HEK293 (cell line): ENCODE results near the gene TIMM10B.

Source experiments
- OVOL3 ChIP-seq: fragments of 450-650 bp; formaldehyde crosslinking; IDR thresholded peaks from 2 replicates; pipeline ENCODE4 v1.5.1; 2016; ENCODE audit warnings: missing biosample characterization, missing genetic modification characterization
- SP2 ChIP-seq: fragments of 450-650 bp; formaldehyde crosslinking; IDR thresholded peaks from 2 replicates; pipeline ENCODE4 v1.5.1; 2016; ENCODE audit warnings: missing biosample characterization, missing genetic modification characterization
- YY1 ChIP-seq: fragments of 450-650 bp; formaldehyde crosslinking; IDR thresholded peaks from 2 replicates; pipeline ENCODE4 v1.5.1; 2018; ENCODE audit warnings: missing biosample characterization, missing genetic modification characterization
- ZBTB48 ChIP-seq: fragments of 450-650 bp; formaldehyde crosslinking; IDR thresholded peaks from 2 replicates; pipeline ENCODE4 v1.5.1; 2016; ENCODE audit warnings: missing biosample characterization, missing genetic modification characterization
- ZNF121 ChIP-seq: fragments of 450-650 bp; formaldehyde crosslinking; IDR thresholded peaks from 2 replicates; pipeline ENCODE4 v1.5.1; 2016; ENCODE audit warnings: missing biosample characterization, missing genetic modification characterization
- ZNF549 ChIP-seq: fragments of 450-650 bp; IDR thresholded peaks from 2 replicates; pipeline ENCODE4 v1.5.1; 2018; ENCODE audit warnings: missing biosample characterization, missing genetic modification characterization, mild to moderate bottlenecking, inconsistent platforms, moderate library complexity
- ZNF629 ChIP-seq: fragments of 450-650 bp; formaldehyde crosslinking; IDR thresholded peaks from 2 replicates; pipeline ENCODE4 v1.5.1; 2017; ENCODE audit warnings: missing biosample characterization, missing genetic modification characterization
- TF ChIP-seq, protein P1 (sequence below): fragments of 450-650 bp; formaldehyde crosslinking; IDR thresholded peaks from 2 replicates; pipeline ENCODE4 v1.5.1; 2016; ENCODE audit warnings: missing biosample characterization, missing genetic modification characterization

DNA sequence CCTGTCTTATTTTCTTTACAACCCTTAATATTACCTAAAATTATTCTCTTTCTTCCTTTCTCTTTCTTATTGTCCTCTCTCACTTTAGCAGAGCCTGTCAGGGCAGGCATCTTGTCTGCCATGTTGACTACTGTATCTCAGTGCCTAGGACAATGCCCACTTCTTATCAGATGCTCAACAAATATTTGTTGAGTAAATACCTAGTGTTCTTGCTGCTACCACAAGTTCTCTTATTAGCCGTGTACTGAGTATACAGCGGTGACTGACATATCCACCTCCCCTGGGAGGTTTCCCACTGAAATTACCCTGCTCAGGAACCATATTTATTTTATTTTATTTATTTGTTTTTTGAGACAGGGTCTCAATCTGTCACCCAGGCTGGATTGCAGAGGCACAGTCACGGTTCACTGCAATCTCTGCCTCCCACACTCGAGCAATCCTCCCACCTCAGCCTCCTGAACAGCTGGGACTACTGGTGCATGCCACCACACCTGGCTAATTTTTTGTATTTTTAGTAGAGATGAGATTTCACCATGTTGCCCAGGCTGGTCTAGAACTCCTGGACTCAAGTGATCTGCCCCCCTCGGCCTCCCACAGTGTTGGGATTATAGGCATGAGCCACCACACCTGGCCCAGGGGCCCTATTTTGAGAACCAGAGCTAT is 47.2 kb upstream of the TIMM10B start:
- TF ChIP-seq ZNF629 (no peak), OVOL3 (tag by site-specific recombination) (no peak), ZNF549 (tag by site-specific recombination) (no peak), YY1 (tag by site-specific recombination) (no peak), SP2 (tag by site-specific recombination) (no peak), ZBTB48 (tag by site-specific recombination) (no peak), ZNF121 (tag by site-specific recombination) (no peak)
- TF ChIP-seq, protein P1, sequence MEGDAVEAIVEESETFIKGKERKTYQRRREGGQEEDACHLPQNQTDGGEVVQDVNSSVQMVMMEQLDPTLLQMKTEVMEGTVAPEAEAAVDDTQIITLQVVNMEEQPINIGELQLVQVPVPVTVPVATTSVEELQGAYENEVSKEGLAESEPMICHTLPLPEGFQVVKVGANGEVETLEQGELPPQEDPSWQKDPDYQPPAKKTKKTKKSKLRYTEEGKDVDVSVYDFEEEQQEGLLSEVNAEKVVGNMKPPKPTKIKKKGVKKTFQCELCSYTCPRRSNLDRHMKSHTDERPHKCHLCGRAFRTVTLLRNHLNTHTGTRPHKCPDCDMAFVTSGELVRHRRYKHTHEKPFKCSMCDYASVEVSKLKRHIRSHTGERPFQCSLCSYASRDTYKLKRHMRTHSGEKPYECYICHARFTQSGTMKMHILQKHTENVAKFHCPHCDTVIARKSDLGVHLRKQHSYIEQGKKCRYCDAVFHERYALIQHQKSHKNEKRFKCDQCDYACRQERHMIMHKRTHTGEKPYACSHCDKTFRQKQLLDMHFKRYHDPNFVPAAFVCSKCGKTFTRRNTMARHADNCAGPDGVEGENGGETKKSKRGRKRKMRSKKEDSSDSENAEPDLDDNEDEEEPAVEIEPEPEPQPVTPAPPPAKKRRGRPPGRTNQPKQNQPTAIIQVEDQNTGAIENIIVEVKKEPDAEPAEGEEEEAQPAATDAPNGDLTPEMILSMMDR (tag by site-specific recombination), result no peak
